HepG2 (cell line): ENCODE results near the gene C16orf86. TPM values are rescaled to one million over a fixed set of nuclear protein-coding genes. Genes with fewer than 3 reads are reported as not detected.

Source experiments
- ATAC-seq: fragments of 200-7000 bp; cut with Tn5 transposase; 3 replicates; pipeline ENCODE4 v1.9.1; 2020; ENCODE audit warnings: mild to moderate bottlenecking, moderate library complexity
- BruUV-seq: library from RNA; stranded (reverse); fragments of 400-500 nt; replicated peaks from 2 replicates; lab custom pipeline; 2021; lab: Mats Ljungman, UMichigan
- CTCF ChIA-PET: fragments of 300-600 bp; formaldehyde crosslinking; extraction: SDS; loops from one replicate; lab custom pipeline; 2021; ENCODE audit warnings: low total read pairs, inconsistent platforms, low intra/inter-chr PET ratio; lab: Yijun Ruan, JAX
- POLR2A ChIA-PET: fragments of 350-600 bp; sonication (Branson Sonifier 250); formaldehyde crosslinking; loops from one replicate; lab custom pipeline; 2020; ENCODE audit warnings: antibody characterized with exemption, inconsistent platforms; lab: Yijun Ruan, JAX
- DNase-seq: peaks from one replicate; pipeline ENCODE4 v3.0.0-alpha.2; 2015; ENCODE audit warnings: low spot score
- FAIRE-seq: peaks from 3 replicates; lab custom pipeline; 2011; peaks lifted over from hg19 to GRCh38; lab: Jason Lieb, UNC
- H2AFZ ChIP-seq: one replicate; pipeline ENCODE4 v1.6.1; 2011; ENCODE audit warnings: low read length, inconsistent platforms
- H3K27ac ChIP-seq: fragments of 300-600 bp; 3 replicates; pipeline ENCODE4 v1.8.0; 2011; ENCODE audit warnings: mixed run types, mild to moderate bottlenecking, mixed read lengths, low read length, inconsistent platforms; ENCODE audit not compliant: insufficient read depth; ENCODE audit errors: extremely low read length
- H3K27me3 ChIP-seq, 2 experiments: fragments of 200-600 bp in 1 of 2; 2 replicates in 1 of 2; 3 replicates in 1 of 2; pipeline versions ENCODE4 v1.6.0 to v1.8.0; 2011; ENCODE audit warnings: low read length in 2 of 2, mild to moderate bottlenecking in 2 of 2, moderate library complexity in 2 of 2, inconsistent platforms in 1 of 2; ENCODE audit not compliant: insufficient read depth in 2 of 2, control insufficient read depth in 1 of 2
- H3K36me3 ChIP-seq, 2 experiments: fragments of 200-600 bp in 1 of 2; replicated peaks in 1 of 2; 2 replicates in 1 of 2; 3 replicates in 1 of 2; pipeline versions ENCODE4 v1.5.1 to v1.8.0; 2011; ENCODE audit warnings: low read length in 2 of 2, inconsistent platforms in 1 of 2; ENCODE audit not compliant: insufficient read depth in 2 of 2, control insufficient read depth in 1 of 2
- H3K4me1 ChIP-seq: 2 replicates; pipeline ENCODE4 v1.5.1; 2012; ENCODE audit warnings: low read length, inconsistent platforms; ENCODE audit not compliant: insufficient read depth
- H3K4me2 ChIP-seq: 2 replicates; pipeline ENCODE4 v1.6.0; 2011; ENCODE audit warnings: low read depth, low read length, inconsistent platforms
- H3K4me3 ChIP-seq, 3 experiments: fragments of 200-600 bp in 1 of 3; sonication (generic), shearing (Covaris generic) in 1 of 3; replicated peaks in 1 of 3; 2 replicates each; pipeline ENCODE4 v1.5.1; 2011 to 2016; ENCODE audit warnings: low read length in 3 of 3, inconsistent platforms in 2 of 3, low read depth in 2 of 3, mild to moderate bottlenecking in 2 of 3, control low read depth in 1 of 3, mixed read lengths in 1 of 3; ENCODE audit not compliant: insufficient read depth in 1 of 3
- H3K79me2 ChIP-seq: one replicate; pipeline ENCODE4 v1.6.1; 2011; ENCODE audit warnings: low read length, inconsistent platforms; ENCODE audit not compliant: insufficient read depth
- H3K9ac ChIP-seq: 2 replicates; pipeline ENCODE4 v1.6.0; 2011; ENCODE audit warnings: mild to moderate bottlenecking, low read depth, low read length, inconsistent platforms; ENCODE audit not compliant: insufficient read depth
- H3K9me3 ChIP-seq: 2 replicates; pipeline ENCODE4 v1.5.1; 2012; ENCODE audit warnings: mild to moderate bottlenecking, low read length
- H4K20me1 ChIP-seq: 2 replicates; pipeline ENCODE4 v1.6.0; 2011; ENCODE audit warnings: inconsistent platforms, mild to moderate bottlenecking, low read length, moderate library complexity; ENCODE audit not compliant: insufficient read depth
- CAMTA2 ChIP-seq: sonication (generic); formaldehyde crosslinking; IDR thresholded peaks from 2 replicates; pipeline ENCODE4 v1.4.0; 2020; ENCODE audit warnings: mild to moderate bottlenecking, missing genetic modification reagents, borderline replicate concordance
- ERF ChIP-seq: IDR thresholded peaks from 2 replicates; pipeline ENCODE4 v1.6.1; 2018; ENCODE audit warnings: missing biosample characterization, missing genetic modification reagents
- HHEX ChIP-seq: IDR thresholded peaks from 2 replicates; pipeline ENCODE4 v1.6.1; 2016; ENCODE audit warnings: control low read depth
- KDM5B ChIP-seq: sonication (generic); formaldehyde crosslinking; IDR thresholded peaks from 2 replicates; pipeline ENCODE4 v1.4.0; 2020; ENCODE audit warnings: missing genetic modification reagents, mild to moderate bottlenecking, borderline replicate concordance
- MIER3 ChIP-seq: IDR thresholded peaks from 2 replicates; pipeline ENCODE4 v1.6.1; 2016; ENCODE audit warnings: missing compliant biosample characterization, borderline replicate concordance
- SALL1 ChIP-seq: sonication (generic); formaldehyde crosslinking; IDR thresholded peaks from 2 replicates; pipeline ENCODE4 v1.8.0; 2022; ENCODE audit warnings: mild to moderate bottlenecking, missing genetic modification reagents
- SMAD3 ChIP-seq: sonication (generic); formaldehyde crosslinking; IDR thresholded peaks from 2 replicates; pipeline ENCODE4 v1.4.0; 2020; ENCODE audit warnings: missing genetic modification reagents
- TBP ChIP-seq: sonication (generic); formaldehyde crosslinking; IDR thresholded peaks from 2 replicates; pipeline ENCODE4 v1.5.0; 2020; ENCODE audit warnings: missing genetic modification reagents
- ZNF235 ChIP-seq: sonication (generic); formaldehyde crosslinking; IDR thresholded peaks from 2 replicates; pipeline ENCODE4 v1.8.1; 2023; ENCODE audit warnings: mild to moderate bottlenecking, missing genetic modification reagents, borderline replicate concordance
- ZNF614 ChIP-seq: IDR thresholded peaks from 2 replicates; pipeline ENCODE4 v1.6.1; 2018; ENCODE audit warnings: missing biosample characterization, missing genetic modification reagents, inconsistent platforms, borderline replicate concordance
- WGBS: methylation state at CpG from one replicate; pipeline ENCODE4 v1.1.6; 2017; ENCODE audit warnings: low lambda C conversion rate; 5-methylcytosine and 5-hydroxymethylcytosine counted together
- in situ Hi-C: cut with HindIII; loops from 2 replicates; pipeline ENCODE4 v1.10.0; 2017; ENCODE audit warnings: low pct_unique_long_range_greater_than_20kb; ENCODE audit not compliant: extremely low pct_ligation_motif_present
- intact Hi-C: fragments of 100-400 bp; cut with micrococcal nuclease; formaldehyde crosslinking; loops from one replicate; pipeline ENCODE4 v1.10.0; 2022; ENCODE audit not compliant: unreplicated experiment
- polyA plus RNA-seq, 8 experiments: library from polyadenylated mRNA; depleted of rRNA in 3 of 8; stranded (reverse) in 7 of 8; unstranded in 1 of 8; fragments of >200 nt; fragmentation: Illumina TruSeq in 4 of 8; extraction: Trizol in 4 of 8; gene quantifications; 2 replicates each; pipeline versions ENCODE4 v1.2.1 to v1.2.3, GENCODE V29; 2011 to 2016; ENCODE audit warnings: low read depth in 4 of 8, missing spikeins in 1 of 8, mixed read lengths in 1 of 8; ENCODE audit not compliant: insufficient read depth in 1 of 8
- total RNA-seq, 5 experiments: library from RNA; depleted of rRNA; stranded (reverse); fragments of >200 nt; fragmentation: Illumina TruSeq; extraction: Trizol; gene quantifications; 2 replicates each; pipeline ENCODE4 v1.2.3, GENCODE V29; 2016; ENCODE audit warnings: low read depth in 1 of 5
- TF ChIP-seq, protein P1 (sequence below): sonication (generic); formaldehyde crosslinking; IDR thresholded peaks from 2 replicates; pipeline ENCODE4 v1.4.0; 2020; ENCODE audit warnings: missing genetic modification reagents
- TF ChIP-seq, protein P2 (sequence below): sonication (generic); formaldehyde crosslinking; conservative IDR thresholded peaks from 2 replicates; pipeline ENCODE4 v1.4.0; 2020; ENCODE audit warnings: missing genetic modification reagents
- TF ChIP-seq, protein P3 (sequence below): sonication (generic); formaldehyde crosslinking; IDR thresholded peaks from 2 replicates; pipeline ENCODE4 v1.8.1; 2023; ENCODE audit warnings: mild to moderate bottlenecking, missing genetic modification reagents, borderline replicate concordance
- TF ChIP-seq, protein P4 (sequence below): sonication (generic); formaldehyde crosslinking; IDR thresholded peaks from 2 replicates; pipeline ENCODE4 v1.5.1; 2020; ENCODE audit warnings: mild to moderate bottlenecking, missing genetic modification reagents, moderate library complexity

The C16orf86 gene
- total and polyA plus RNA-seq, 2 of the 13 experiments (the other 11 are each of a cell fraction or from before 2014, with no cell fraction given): 1.5 to 3.1 TPM

DNA sequence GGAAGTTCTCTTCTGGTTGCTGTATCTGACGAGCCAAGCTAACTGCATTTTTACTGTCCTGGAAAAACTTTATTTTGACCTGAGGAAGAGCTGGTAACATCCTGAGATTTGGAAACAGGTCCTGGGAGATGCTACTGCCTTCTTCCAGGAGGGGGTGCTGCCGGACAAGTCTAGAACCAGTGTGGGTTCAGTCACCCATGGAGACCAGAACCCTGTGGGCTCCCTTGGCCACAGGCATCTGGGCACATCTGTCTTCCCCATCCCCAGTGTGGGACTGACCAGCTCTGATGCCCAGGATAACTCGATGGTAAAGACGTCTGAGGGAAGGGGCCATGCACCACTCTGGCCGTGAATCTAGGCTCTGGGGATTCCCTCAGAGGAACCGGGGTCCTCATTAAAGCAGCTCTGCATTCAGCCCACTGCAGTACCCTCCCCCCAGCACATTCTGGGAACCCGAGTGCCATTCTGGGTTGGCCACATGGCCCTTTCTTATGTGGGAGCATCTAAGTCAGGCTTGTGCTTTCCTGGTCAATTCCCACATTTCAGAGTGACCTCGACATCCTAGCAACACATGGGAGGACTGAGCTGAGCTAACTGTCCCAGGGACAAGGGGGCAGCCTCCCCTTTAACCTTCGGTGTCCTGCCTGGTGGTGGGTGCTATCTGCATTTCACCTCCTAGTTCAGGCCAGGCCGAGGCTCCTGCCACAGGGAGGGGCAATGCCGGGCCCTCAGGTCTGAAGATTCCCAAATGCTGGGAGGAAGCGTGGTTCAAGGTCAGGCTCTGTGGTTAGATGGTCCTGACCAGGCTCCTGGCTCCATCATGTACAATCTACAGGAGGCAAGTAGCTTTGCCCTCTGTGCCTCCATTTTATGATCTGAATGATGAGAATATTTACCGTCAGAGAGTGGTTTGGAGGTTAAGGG lies 6.4 kb downstream of the C16orf86 start:
- Histone ChIP-seq H2AFZ (no peak overlapping the region), H3K4me3 (no peak overlapping the region), H3K36me3 (peaks cover 0 to 2% of the 10 kb centered on the region in 2 experiments; a peak in 2 of 5 replicates), H3K79me2 (no peaks in the 10 kb centered on the region), H3K27ac (no peak overlapping the region), H3K27me3 (no peaks in the 10 kb centered on the region), H3K9me3 (no peaks in the 10 kb centered on the region), H3K4me1 (peaks cover 21% of the 10 kb centered on the region), H3K9ac (no peak overlapping the region), H4K20me1 (no peaks in the 10 kb centered on the region), H3K4me2 (no peak overlapping the region)
- DNase-seq (peak; percentile 72), ATAC-seq (peak; percentile 45), FAIRE-seq (peak; percentile 93)
- CTCF ChIA-PET: interaction anchor here (0.7 to 2.0 kb wide), 9 partner anchors 134 to 255 kb away, joined by 3 to 17 read pairs (median 4); partner anchors contain the start of gene TSNAXIP1
- in situ Hi-C loops: no loop called here
- intact Hi-C loops: loop anchor here (1.0 to 5.0 kb wide), 3 partner anchors 134 to 254 kb away; partner anchors contain the start of genes RANBP10 and TSNAXIP1
- 63% methylated on average over 9 of the region's 13 CpGs for WGBS
- no TSS peak for BruUV-seq
- POLR2A ChIA-PET: interaction anchor here (0.6 to 1.3 kb wide), 3 partner anchors 46 to 147 kb away, joined by 3 to 4 read pairs (median 3); partner anchors contain the start of gene GFOD2
- TF ChIP-seq HHEX (no peak), ZNF614 (CRISPR knock-in tag) (0 out of 2 replicates have a peak, but pooled peaks have one; percentile 32), TBP (0 out of 2 replicates have a peak, but pooled peaks have one; percentile 37), ZNF235 (CRISPR knock-in tag) (0 out of 2 replicates have a peak, but pooled peaks have one; percentile 67), SALL1 (CRISPR knock-in tag) (peak; percentile 21; the same call in 1 of the 2 replicates), SMAD3 (0 out of 2 replicates have a peak, but pooled peaks have one; percentile 39), CAMTA2 (peak; percentile 42; the same call in 1 of the 2 replicates), KDM5B (peak; percentile 53; the same call in 1 of the 2 replicates), ERF (CRISPR knock-in tag) (0 out of 2 replicates have a peak, but pooled peaks have one; percentile 25), MIER3 (0 out of 2 replicates have a peak, but pooled peaks have one; percentile 32)
- TF ChIP-seq, protein P1, sequence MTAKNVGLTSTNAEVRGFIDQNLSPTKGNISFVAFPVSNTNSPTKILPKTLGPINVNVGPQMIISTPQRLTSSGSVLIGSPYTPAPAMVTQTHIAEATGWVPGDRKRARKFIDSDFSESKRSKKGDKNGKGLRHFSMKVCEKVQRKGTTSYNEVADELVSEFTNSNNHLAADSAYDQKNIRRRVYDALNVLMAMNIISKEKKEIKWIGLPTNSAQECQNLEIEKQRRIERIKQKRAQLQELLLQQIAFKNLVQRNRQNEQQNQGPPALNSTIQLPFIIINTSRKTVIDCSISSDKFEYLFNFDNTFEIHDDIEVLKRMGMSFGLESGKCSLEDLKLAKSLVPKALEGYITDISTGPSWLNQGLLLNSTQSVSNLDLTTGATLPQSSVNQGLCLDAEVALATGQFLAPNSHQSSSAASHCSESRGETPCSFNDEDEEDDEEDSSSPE (CRISPR knock-in tag): peak; percentile 29; the same call in 1 of the 2 replicates
- TF ChIP-seq, protein P2, sequence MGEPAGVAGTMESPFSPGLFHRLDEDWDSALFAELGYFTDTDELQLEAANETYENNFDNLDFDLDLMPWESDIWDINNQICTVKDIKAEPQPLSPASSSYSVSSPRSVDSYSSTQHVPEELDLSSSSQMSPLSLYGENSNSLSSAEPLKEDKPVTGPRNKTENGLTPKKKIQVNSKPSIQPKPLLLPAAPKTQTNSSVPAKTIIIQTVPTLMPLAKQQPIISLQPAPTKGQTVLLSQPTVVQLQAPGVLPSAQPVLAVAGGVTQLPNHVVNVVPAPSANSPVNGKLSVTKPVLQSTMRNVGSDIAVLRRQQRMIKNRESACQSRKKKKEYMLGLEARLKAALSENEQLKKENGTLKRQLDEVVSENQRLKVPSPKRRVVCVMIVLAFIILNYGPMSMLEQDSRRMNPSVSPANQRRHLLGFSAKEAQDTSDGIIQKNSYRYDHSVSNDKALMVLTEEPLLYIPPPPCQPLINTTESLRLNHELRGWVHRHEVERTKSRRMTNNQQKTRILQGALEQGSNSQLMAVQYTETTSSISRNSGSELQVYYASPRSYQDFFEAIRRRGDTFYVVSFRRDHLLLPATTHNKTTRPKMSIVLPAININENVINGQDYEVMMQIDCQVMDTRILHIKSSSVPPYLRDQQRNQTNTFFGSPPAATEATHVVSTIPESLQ (CRISPR knock-in tag): peak; percentile 63; the same call in 1 of the 2 replicates
- TF ChIP-seq, protein P3, sequence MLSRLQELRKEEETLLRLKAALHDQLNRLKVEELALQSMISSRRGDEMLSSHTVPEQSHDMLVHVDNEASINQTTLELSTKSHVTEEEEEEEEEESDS (CRISPR knock-in tag): 0 out of 2 replicates have a peak, but pooled peaks have one; percentile 23
- TF ChIP-seq, protein P4, sequence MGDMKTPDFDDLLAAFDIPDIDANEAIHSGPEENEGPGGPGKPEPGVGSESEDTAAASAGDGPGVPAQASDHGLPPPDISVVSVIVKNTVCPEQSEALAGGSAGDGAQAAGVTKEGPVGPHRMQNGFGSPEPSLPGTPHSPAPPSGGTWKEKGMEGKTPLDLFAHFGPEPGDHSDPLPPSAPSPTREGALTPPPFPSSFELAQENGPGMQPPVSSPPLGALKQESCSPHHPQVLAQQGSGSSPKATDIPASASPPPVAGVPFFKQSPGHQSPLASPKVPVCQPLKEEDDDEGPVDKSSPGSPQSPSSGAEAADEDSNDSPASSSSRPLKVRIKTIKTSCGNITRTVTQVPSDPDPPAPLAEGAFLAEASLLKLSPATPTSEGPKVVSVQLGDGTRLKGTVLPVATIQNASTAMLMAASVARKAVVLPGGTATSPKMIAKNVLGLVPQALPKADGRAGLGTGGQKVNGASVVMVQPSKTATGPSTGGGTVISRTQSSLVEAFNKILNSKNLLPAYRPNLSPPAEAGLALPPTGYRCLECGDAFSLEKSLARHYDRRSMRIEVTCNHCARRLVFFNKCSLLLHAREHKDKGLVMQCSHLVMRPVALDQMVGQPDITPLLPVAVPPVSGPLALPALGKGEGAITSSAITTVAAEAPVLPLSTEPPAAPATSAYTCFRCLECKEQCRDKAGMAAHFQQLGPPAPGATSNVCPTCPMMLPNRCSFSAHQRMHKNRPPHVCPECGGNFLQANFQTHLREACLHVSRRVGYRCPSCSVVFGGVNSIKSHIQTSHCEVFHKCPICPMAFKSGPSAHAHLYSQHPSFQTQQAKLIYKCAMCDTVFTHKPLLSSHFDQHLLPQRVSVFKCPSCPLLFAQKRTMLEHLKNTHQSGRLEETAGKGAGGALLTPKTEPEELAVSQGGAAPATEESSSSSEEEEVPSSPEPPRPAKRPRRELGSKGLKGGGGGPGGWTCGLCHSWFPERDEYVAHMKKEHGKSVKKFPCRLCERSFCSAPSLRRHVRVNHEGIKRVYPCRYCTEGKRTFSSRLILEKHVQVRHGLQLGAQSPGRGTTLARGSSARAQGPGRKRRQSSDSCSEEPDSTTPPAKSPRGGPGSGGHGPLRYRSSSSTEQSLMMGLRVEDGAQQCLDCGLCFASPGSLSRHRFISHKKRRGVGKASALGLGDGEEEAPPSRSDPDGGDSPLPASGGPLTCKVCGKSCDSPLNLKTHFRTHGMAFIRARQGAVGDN: peak; percentile 34; the same call in 1 of the 2 replicates
